EH (cell line): ENCODE measurements around the gene TERT.
A peak's percentile ranks its signal among the peaks of the same experiment; 100 is the strongest.
"Not testable (repeated sequence)": the region's sequence is repeated elsewhere in the genome, so short reads cannot be mapped to it uniquely, and the experiment has no call there.

Experiments
- DNase-seq: peaks from one replicate; pipeline ENCODE4 v3.0.0-alpha.2; 2015; ENCODE audit warnings: low read depth

Gene TERT

DNA sequence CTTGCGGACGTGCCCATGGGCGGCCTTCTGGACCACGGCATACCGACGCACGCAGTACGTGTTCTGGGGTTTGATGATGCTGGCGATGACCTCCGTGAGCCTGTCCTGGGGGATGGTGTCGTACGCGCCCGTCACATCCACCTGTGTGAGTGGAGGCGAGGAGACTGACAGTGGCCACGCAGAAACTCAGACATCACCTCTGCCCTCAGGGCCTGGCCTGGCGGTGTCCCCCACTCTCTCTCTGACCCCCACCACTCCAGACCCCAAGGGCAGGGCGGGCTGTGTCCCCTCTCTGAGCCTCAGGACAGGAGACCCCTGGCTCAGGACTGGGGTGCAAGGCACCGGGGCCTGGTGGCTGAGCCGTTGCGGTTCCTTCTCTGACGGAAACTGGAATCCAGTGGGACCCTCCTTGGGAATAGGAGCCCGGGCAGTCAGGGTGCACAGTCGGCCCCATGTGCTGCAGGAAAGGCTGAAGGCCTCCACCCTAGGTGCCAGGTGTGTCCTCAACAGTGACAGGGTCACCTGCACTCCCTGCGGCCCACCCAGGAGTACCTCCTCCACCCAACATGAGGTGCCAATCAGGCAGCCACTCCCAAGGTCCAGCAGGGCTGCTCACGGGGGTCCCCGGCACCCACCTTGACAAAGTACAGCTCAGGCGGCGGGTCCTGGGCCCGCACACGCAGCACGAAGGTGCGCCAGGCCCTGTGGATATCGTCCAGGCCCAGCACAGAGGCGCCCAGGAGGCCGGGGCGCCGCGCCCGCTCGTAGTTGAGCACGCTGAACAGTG, 16.0 kb downstream of the TERT start:
- peak; percentile 48 for DNase-seq

GRCh38 chr5:1278216-1278615, 16.7 kb downstream of the TERT start:
- DNase-seq, result no peak

GRCh38 chr5:1277781-1278180, 17.1 kb downstream of the TERT start:
- DNase-seq, result no peak

DNA sequence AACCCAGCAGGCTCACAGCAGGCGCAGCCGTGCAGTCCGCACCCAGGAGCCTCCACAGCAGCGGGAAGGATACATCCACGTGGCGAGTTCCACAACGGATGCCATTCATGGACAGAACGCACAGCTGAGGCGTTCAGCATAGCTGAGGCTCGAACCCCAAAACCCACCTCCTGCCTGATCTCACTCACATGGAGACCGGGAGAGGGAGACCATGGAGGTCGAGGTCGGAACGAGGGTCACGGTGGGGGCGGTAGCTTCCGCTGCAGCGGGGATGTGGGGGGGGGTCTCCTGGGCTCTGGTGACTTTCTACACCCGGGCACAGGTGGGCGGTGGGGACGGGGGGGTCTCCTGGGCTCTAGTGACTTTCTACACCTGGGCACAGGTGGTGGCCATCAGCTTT, 17.5 kb downstream of the TERT start:
- no peak for DNase-seq

DNA sequence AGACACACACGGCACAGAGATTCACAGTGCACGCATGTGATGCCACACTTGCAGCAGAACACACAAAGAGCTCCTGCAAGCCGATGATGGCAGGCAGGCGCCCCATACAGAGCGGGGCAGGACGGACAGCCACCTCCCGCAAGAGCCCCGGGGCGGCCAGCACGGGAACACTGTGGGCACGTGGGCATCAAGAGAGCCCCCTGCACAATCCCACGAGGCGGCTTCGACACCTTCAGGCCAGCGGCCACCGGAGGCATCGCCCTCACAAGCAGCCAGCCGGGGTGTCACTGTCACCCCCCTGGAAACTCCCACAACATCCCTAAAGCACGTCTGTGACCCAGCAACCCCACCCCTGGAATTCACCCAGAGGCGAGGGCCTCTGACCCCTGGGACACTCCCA, 17.9 kb downstream of the TERT start:
- no peak for DNase-seq

DNA sequence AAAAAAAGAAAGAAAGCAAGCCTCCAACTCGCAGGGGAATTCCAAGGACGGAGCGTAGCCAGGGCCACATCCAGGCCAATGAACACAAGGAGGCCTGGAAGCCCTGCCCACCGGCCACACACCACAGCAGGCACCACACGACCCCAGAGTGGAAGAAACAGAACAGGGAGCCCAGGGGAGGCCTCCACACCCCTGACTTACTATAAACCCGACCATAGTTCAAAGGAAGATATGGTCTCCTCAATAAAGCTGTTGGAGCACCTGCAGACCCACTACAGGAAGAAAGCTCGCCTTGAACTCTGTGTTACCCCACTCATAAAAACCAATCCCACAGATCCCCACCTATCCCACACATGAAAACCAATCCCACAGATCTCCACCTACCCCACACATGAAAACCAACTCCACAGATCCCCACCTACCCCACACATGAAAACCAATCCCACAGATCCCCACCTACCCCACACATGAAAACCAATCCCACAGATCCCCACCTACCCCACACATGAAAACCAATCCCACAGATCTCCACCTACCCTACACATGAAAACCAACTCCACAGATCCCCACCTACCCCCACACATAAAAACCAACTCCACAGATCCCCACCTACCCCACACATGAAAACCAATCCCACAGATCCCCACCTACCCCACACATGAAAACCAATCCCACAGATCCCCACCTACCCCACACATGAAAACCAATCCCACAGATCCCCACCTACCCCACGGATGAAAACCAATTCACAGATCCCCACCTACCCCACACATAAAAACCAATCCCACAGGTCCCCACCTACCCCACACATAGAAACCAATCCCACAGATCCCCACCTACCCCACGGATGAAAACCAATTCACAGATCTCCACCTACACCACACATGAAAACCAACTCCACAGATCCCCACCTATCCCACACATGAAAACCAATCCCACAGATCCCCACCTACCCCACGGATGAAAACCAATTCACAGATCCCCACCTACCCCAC, 19.2 kb downstream of the TERT start:
- DNase-seq, result not testable (repeated sequence)

DNA sequence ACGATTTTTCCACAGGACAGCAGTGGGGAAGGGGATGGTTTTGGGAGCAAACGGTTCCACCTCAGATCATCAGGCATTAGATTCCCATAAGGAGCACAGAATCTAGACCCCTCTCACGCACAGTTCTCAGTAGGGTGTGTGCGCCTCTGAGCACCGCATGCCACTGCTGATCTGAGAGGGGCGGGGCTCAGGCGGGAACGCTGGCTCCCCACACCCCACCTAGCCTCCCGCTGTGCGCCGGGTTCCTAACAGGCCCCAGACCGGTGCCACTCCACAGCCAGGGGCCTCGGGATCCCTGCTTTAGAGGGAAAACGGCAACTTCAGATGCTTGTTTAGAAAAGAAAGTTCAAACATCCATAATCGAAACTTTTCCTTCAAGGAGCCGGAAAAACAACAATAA, 20.4 kb downstream of the TERT start:
- DNase-seq, result no peak

DNA sequence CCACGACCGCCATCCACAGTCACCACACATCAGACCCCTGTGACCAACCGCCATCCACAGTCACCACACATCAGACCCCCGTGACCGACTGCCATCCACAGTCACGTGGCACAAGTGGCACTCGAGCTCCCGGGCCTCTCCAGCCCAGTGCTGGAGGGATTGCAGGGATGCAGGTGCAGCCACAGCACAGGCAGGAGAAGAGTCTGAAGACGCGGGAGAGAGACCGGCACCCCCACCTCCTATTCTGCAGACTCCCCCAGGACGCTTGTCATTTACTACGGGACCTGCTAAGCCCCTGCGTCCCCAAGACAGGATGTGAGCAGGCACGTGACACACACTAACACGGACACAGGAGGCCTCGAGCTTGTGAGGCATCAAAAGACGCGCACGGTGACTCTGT, 21.1 kb downstream of the TERT start:
- no peak for DNase-seq

DNA sequence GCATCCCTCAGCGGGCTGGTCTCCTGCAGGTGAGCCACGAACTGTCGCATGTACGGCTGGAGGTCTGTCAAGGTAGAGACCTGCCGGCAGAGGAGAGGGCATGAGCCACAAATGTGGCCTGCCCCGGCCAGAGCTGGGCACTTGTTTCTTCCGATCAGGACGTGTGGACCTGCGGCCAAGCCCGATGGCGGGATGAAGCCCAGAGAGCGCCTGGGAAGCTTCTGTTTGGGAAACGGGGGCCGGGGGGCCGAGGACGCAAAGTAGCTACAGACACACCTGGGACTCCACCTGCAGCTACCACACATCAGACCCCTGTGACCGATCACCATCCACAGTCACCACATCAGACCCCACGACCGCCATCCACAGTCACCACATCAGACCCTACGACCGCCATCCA, 22.7 kb downstream of the TERT start:
- DNase-seq, result peak; percentile 9

DNA sequence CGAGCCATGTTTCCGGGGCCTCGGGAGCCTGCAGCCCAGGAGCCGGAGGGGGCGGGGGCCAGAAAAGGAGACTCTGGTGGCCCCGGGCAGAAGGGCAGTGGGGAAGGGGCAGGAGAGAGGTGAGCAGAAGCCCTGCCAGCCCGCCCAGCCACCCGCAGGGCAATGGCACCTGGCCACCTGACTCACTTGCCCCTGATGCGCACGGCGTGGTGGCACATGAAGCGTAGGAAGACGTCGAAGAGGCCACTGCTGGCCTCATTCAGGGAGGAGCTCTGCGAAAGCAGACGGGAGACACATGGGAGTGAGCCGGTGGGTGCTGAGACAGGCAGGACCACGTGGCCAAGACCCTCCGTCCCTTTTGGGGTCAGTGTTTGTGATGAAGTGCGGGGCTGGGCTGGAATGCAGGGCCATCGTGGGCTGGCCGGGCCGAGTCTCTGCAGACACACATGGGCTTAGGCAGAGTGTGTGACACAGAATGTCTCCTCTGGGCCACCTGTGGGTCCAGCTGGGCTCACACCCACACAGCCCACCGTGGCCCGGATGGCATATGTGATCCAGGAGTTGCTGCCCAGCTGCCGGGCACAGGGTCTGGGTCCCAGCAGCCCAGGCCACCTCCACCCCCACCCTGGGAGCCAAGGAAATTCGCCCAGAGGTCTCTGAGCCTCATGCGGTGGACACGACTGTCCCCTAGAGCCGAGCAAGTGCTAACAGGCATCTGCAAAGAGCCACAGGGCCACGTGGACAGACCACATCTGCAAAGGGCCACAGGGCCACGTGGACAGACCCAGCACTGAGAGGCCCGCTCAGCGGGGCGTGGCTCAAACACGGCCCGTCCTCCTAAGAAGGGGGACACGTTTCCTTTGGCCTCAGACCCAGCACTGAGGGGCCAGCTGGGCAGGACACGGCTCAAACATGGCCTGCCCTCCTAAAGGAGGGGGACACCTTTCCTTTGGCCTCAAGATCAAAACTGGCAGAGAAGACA, 23.6 kb downstream of the TERT start:
- peak; percentile 10 for DNase-seq

DNA sequence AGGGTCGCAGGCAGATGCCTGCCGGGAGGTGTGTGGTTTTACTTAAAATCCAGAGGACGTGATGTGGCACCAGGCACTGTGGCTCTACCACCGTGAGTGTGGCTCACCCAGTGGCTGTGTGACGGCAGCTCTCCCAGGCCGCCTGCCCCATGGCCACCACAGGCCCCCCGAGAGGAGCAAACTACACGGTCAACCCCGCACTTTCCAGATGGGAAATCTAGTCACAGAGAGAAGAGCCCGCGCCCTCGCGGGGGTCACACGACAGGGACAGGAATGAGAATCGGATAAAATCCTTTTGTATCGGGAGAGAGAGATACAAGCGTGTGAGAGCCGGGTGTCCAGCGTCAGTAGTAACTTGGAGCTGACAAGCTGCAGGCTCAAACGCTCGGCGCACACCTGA, 24.4 kb downstream of the TERT start:
- DNase-seq, result no peak

- no peak for DNase-seq
Observed at GRCh38 chr5:1268666-1269065, 26.2 kb downstream of the TERT start.

DNA sequence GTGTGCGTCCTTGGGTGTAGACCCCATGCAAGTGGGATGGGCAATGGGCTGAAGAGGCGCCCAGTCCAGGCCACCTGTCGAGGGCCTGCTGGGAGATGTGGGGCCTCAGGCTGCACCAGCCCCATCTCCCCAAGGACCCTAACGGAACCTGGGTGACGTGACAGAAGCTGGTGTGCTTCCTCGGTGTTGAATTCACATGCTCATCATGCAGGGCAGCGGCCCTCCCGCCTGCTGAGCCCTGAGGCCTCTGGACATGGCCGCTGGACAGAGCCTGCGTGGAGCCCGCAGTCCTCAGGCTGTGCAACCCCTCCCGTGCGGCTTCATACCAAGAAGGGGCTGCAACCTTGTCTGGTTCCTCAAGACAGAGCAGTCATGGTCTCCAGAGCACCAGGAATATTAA, 26.8 kb downstream of the TERT start:
- DNase-seq, result no peak

- not testable (repeated sequence) for DNase-seq
Observed at GRCh38 chr5:1267464-1267863, 27.4 kb downstream of the TERT start.

DNA sequence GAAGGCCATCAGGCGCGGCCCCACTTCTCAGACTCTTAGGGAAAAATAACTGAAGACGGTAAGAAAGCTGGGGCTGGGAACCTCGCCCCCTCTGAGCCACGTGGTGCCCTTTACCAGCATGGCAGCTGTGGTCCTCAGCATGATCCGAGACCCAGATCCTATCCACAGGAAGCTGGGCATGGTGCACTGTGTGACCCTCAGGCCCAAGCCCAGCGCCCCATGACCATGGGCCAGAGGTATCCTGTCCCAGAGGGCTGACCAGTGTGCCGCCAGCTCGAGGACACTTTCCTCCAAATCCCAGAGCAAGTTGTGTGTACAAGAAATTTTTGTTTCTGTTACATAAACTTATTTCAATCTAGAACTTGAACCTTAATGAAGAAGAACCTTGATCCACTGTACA, 28.1 kb downstream of the TERT start:
- DNase-seq, result no peak

GRCh38 chr5:1265461-1266455, 29.1 kb downstream of the TERT start:
- no peak for DNase-seq

GRCh38 chr5:1265026-1265425, 29.8 kb downstream of the TERT start:
- no peak for DNase-seq

- peak; percentile 32 for DNase-seq
Observed at GRCh38 chr5:1264211-1264610, 30.7 kb downstream of the TERT start.

- no peak for DNase-seq
Observed at GRCh38 chr5:1262381-1262780, 32.5 kb downstream of the TERT start.

- DNase-seq, result no peak
Observed at GRCh38 chr5:1261643-1262042, 33.2 kb downstream of the TERT start.
